ENCODE data around the gene ADAMTS2.
"Not testable (repeated sequence)": the region's sequence is repeated elsewhere in the genome, so short reads cannot be mapped to it uniquely, and the experiment has no call there.

ADAMTS2 gene

DNA sequence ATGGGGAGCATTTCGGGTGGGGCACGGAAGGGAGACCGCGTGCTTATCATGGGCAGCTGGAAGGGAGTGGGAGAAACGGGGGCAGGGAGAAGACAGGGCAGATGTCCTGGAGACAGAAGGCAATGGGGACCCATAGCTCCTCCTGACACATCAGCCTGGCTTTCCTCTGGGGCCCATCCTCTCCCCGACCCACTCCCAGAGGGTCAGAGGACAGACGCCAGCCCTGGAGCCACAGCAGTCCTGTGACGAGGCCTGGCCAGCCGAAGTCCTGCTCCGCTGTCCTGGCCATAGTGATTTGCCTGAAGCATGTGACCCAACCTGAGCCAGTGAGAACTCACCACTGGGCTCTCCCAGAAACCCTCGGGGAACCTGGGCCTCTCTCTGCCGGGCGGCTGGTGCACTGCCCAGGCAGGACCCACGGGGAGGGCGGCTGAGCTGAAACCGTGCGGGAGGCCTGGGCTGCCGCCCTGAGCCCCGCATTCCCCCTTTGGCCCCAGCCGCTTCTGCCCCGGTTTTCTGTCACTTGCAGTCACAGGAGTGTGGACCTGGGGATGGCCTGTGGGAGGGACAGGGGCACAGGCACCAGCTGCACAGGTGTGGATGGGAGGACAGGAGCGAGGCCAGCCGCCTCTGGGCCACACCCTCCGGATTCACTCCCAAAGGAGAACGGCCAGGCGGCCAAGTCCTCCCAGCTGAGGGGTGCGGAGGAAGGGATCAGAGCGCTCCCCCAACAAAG, 19.8 kb downstream of the ADAMTS2 start:
- DNase-seq (ENCODE audit: low spot score), result no peak

DNA sequence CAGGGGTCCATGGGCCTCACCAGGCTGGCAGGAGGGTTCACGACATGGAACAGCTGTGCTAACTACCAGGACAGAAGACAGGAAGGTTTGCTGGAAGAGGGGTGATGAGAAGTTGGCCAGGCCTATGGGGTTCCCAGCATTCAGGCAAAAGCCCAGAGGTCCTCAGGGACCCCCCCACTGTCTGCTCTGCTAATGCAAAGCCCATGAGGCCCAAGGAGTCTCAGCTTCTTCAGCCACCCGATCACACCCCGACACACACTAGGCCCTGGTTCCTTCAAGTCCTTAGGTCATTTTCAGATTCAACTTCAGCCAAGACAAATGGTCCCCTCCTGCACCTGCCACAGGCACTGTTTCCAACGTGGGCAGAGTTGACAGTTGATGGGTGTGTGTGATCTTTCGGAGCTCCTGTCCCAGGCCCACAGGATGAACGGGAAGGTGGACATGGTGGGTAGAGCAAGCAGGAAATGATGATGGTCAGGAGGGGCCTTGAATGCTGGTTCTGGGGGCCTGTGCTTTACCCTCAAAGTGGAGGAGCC, 20.4 kb downstream of the ADAMTS2 start:
- DNase-seq (ENCODE audit: low spot score), result no peak

DNA sequence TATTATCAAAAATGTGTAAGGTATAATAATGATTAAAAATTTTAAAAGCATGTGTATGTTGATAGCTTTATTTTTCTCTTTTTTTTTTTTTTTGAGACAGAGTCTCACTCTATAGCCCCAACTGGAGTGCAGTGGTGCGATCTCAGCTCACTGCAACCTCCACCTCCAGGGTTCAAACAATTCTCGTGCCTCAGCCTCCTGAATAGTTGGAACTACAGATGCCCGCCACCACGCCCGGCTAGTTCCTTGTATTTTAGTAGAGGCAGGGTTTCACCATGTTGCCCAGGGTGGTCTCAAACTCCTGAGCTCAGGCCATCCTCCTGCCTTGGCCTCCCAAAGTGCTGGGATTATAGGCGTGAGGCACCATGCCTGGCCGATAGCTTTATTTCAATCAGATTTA, 20.9 kb downstream of the ADAMTS2 start:
- not testable (repeated sequence) for DNase-seq (ENCODE audit: low spot score)

DNA sequence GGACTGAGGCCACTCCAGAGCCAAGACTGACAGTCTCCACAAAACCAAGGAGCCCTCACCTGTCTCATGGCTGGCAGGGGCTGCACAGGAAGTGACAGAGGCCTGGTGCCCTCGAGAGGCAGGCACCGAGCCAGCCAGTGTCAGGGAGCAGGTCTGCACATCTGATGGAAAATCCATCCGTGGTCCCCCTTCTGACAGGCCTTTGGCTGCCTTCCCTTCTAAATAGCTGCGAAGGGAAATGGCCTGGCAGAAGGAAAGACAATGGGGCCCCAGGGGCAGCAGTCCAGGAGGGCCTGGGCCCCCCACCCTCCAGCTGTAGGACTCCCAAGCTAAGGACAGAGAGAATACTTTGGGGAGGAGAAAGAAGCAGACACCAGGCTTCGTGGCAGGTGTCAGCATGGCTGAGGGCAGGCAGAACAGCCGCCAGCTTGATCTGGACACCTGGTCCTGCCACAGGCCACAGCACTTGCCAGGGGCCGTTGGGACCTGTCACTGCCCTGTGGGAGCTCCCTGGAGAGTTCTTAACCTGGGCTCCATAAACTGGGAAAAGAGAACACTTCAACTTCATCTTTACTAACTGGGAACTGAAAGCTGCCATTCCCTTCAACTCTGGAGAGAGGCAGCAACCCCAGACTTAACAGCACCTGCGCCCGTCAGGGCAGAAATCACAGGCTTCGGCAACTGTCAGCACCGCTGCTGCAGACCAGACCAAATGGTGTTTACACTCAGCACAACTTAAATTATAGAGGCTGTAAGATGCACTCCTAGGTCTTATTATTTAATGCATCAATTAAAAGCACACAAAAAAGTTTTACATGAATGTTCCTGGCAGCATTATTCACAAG, 22.0 kb downstream of the ADAMTS2 start:
- DNase-seq (ENCODE audit: low spot score), result no peak

DNA sequence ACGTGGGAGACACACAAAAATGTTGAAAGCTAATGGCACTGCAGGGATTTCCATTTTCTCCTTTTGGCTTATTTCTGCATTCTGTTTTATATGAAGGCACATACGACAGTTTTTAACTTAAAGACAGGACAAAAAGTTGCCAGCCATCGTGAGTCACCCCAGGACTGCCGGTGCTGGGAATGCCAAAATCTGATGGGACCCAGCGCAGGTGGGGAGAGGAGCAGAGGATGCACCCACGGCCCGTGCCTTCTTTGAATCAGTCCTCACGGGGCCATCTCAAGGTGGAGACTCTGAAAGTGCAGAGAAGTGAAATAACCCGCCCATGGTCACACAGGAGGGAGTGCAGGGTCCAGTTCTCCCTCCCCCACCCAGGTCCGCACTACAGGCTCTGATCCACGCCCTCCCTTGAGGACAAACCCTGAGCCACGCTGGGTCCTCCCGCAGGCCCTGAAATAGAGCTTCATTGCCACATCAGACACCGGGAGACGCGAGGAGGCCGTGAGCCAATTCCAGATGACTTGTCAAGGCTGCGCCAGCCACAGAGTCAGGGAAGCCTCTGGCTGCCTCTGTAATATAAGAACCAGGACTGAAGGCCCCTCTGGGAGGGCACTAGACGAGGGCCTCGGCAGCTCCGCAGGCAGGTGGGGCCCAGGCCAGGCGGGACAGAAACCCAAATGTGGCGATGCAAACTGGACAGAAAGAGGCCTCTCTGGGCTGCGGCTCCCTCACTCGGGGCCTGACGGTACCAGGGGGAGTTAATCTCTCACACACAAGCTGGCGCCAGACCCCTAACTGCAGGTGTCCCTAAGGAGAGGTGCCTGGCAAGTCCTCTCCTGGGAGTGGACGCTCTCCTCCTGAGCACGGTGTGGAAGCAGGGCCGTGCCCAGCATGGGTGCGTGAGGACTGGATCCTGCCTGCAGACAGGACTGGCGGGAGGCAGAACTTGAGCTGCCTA, 22.9 kb downstream of the ADAMTS2 start:
- DNase-seq (ENCODE audit: low spot score), result no peak

DNA sequence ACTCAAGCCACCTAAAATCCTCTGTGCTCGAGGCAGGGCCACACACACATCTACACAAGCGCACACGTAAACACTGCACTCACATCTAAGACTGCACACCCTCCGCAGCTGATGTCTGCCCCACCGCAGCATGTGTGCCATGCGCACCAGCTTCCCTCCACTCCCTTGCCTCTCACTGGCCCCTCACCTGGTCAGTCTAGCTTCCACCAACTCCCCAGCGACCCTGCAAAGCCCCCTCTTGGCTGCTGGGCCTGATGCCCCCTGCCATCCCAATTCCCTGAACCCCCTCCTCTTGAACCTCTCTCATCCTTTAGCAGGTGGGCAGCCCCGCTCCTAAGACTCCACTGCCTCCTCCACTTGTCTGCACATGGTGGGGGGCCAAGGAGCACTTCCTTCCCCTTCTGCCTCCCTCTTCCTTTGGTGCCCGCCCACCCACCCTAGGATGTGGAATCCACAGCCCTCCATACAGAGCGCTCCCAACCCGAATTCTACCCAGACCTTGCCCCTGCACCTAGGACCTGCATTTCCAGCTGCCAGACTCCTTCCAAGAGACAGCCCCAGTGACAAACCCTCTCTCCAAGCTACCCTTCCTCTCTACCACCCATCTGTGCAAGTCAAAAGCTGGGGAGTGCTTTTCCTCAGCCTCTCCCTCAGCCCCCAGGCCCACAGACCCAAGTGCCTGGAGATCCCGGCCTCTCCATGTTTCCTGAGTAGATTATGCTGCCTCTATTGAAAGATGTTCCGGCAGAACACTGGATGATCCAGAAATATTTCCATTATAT, 23.9 kb downstream of the ADAMTS2 start:
- DNase-seq (ENCODE audit: low spot score), result no peak

DNA sequence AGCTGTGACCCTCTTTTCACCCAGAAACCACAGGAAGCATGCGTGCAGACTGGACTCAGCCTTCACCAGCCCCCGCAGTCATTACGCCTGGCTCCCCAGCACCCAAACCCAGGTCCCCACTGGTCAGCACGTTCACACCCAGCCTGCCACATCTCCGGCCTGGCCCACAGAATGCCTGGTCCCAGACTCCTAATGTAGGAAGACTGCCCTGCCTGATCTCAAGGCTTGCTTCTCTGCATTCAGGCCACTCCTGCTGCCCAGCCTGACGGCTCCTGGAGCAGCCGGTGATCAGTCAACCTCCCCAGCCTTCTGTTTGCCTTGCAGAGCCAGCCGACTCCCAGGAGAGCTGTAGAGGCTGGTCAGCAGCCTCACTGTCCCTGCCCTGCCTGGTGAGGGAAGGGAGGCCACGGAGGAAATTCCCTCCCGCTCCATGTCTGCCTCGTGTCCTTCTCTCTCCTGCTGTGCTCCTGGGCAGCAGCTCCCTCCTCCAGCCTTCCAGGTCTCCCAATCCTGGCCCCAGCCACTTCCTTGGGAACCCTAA, 25.4 kb downstream of the ADAMTS2 start:
- DNase-seq (ENCODE audit: low spot score), result peak; percentile 78

DNA sequence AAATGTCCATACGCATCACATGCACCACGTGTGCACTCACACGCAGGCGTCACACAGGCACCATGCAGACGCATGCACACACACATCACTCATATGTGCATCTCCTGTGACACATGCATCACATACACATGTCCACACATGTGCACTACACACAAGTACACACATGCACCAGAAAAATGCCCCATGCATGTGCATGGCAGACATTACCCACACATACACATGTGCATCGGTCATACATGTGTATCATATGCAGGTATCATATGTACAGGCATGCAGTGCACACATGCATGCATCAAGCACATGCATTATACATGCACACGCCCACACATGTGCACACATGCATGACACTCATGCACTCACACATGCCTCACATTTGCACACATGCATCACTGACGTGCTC, 26.1 kb downstream of the ADAMTS2 start:
- DNase-seq (ENCODE audit: low spot score), result no peak

DNA sequence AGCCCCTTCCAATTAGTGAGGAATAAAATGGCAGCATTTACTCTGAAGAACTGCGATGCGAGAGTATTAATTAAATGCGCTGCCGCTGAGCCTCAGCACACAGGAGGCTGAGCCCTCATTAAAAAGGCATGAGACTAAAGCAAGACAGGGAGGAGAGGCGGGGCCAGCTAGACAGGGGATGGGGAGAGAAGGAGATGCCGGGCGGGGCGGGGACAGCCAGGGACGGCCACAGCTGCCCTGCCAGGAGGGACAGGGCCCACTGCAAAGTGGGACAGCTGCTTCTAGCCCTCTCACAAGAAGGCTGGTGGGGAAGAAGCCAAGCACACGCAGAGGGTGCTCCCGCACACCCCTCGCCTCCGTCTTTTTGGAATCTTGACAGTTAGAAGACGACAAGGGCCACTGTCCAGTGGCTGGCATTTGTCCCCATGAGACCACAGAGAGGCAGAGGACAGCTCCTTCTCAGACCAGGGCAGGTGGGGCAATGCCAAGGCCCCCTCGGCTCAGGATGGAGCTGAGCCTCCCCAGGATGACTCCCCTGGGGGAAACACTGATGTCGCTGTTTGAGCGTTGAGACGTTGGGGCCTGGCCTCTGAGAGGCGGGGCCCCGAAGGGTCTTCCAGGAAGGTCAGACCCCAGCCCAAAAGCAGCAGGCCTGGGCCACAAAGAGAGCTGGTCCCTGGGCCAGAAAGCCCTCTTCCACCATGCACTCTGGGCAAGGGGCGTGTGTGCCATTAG, 26.9 kb downstream of the ADAMTS2 start:
- DNase-seq (ENCODE audit: low spot score), result no peak

DNA sequence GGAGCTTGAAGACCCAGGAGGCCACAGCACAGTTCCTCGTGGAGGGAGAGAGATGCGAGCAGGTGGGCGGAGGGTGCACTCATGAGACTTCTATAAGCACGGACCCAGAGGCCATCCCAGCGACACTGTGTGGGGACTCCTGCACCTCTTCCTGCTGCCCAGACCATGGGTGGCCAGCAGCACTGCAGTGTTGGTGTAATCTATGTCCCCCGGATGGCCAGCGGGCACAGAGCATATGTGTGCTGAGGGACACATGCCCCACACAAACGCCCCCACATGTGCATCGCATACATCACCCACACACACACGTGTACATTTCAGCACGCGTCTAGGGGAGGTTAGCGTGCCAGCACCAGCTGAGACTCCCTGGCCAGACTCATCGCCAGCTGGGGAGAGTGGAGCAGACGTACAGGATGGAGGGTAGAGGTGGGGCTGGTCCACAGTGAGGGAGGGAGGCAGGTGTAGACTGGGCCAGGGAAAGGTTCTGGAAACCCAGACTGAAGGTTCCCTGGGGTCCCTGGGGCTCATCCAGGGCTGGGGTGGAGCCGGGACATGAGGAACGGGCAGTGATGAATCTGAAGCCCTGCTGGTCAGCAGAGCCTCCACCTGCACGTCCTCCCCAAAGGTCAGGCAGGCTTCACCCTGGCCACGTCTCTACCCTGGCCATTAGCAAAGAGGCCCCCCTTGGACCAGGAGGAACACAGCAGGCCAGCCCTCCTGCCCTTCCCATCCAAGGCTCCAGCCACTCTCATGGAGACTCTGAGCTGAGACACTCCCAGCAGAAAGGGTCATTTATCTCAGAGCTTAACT, 27.6 kb downstream of the ADAMTS2 start:
- no peak for DNase-seq (ENCODE audit: low spot score)

DNA sequence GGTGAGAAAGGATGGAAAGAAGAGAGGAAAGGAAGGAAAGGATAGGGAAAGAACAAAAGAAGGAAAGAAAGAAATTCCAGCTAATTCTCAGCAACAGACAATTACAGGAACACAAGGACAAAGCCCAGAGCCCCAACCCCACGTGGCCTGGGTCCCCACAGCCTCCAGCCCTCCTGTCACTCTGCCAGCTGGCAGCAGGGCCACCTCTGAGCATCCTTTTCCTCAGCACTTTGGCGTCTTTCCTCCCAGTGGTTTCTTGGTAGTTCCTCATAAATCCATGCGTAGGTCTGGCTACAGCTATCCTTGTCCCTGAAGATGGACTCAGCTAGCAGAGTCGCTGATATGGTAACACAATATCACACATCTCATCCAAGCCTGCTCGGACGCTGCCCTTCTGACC, 28.3 kb downstream of the ADAMTS2 start:
- no peak for DNase-seq (ENCODE audit: low spot score)

DNA sequence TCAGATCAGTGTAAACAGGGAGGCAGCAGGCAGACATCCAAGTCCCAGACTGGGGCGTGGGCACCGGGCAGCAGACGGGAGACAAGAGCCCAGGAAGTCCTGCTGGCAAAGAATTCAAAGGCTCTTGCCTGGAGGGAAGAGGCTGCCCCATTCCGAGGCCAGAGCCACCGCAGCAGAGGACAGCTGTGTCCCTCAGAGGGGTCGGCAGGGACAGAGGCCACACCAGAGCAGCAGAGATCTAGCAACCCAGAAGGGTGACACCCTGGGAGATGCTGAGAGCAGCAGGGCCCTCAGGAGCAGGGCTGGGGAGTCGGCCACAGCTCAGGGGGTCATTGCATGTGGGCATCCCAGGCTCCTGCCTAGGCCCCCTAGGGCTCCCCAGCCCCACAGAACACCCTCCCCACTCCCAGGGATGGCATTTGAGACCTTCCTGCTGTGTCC, 29.1 kb downstream of the ADAMTS2 start:
- DNase-seq (ENCODE audit: low spot score), result no peak

DNA sequence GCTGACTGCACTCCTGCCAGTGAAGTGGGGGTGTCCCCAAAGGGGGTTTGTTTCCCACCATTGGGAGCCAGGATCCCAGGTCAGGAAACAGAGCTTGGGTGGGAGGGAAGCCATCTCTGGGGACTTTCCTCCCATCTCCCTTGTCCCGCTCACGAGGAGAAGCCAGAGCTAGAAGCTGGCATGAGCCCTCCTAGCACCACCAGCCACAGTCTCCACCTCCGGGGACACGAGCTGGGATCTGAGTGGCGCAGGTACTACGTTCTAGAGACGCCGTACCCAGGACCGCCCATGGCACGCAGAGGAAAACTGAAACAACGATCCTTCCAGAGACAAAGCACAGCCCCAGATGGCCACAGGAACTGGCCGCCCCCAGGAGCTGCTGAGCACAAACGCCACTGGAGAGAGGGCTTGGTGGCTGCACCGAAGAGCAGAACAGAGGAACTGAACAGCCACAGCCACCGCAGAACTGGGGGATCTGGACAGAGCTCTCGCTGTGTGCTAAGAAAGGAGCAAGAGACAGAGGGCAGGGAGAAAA, 29.8 kb downstream of the ADAMTS2 start:
- no peak for DNase-seq (ENCODE audit: low spot score)

DNA sequence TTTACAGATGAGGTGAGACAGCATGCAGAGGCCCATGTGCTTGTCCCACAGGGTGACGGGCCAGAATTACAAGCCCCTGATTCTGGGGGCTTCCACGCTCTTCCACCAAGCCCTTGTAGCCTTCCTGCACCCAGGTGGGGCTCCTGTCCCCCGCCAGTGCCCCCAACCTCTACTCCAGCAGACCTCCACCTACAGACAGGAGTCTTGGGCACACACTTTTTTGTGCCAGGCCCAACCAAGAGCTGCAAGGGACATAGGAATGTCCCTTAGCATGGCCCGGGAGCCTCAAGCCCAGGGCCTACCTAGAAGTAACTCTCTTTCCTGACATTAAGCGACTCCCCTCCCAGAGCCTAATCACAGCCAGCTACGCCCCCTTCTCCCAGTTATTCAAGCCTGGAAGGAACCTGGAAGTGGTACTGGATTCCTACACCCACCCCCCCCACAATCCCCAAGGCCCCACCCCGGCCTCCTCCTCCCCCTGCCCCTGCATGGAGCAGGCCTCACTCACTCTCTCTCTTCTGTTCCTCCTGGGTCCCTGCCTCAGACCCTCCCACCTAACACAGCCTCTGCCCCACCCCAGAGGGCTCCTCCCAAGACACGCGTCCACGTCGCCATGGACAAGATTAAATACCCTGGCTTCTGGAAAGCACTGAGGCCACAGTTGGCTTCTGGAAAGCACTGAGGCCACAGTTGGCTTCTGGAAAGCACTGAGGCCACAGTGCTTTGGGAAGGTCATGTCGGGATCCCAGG, 30.5 kb downstream of the ADAMTS2 start:
- DNase-seq (ENCODE audit: low spot score), result no peak

DNA sequence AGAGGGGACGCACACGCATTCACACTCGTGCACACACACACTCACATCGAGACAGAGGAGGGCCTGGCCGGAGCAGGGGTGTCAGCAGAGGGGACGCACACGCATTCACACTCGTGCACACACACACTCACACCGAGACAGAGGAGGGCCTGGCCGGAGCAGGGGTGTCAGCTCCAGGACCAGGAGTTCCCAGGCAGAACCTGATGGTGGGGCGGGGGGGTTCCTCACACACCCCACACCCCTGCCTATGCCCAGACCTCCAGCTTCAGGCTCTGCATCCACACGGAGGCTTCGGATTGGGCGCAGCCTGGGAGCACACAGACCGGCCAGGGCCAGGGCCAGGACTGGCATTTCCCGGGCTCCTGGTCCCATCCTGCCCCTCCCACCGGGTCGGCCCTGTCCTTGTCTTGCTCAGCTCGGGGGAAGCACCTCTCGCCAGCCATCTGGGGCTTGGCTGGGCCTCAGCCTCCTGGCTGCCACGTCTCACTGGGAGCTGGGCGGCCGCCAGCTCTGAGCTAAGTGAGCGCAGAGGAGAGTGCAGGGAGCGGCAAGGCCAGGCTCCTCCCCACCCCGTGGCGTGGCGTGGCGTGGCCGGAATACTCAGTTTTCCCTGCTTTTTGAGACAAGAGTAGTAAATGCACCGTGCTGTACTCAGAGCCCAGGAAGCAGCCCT, 31.3 kb downstream of the ADAMTS2 start:
- DNase-seq (ENCODE audit: low spot score), result peak; percentile 63

DNA sequence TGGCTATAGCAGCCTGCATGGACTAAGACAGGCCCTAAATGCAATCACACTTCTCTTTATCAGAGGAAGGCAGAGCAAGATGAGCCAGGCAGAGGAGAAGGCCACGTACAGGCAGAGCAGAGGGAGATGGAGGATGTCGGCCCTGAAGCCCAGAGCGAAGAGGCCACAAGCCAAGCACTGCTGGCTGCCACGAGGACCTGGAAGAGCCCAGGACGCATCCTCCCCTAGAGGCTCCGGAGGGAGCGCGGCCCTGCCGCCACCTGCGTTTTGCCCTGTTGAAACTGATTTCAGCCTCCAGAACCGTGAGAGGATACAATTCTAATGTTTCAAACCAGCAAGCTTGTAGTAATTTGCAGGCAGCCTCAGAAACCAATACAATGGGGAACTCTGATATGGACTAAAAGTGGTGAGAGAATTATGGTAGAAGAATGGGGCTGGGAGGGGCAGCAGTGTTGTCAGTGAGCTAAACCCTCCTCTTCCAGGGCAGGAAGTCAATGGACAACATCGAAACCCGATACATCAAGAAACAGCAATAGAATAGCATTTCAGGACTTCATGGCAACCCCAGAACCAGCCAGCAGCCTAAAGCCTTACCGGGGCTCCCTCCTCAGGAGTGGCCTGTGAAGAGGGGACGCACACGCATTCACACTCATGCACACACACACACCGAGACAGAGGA, 32.6 kb downstream of the ADAMTS2 start:
- DNase-seq (ENCODE audit: low spot score), result no peak

DNA sequence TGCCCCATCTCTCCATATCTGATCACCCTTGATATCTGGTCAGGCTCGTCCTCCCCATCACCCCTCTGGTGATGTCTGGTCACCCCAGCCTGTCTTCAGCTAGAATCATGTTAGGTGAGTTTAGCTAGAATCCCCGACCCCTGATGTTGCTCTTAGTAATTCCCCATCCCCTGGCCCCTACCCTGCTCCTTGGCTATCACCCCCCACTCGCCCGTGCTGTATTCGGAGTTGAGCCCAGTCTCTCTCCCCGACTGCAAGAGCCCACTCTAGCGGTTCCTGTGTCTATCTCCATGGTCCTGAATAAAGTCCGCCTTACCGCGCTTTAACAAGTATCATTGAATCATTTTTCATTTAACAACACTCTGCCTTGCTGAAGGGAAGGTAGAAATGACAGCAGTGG, 33.7 kb downstream of the ADAMTS2 start:
- DNase-seq (ENCODE audit: low spot score), result no peak
